ENCODE results near the gene RIMOC1.

Gene RIMOC1

DNA sequence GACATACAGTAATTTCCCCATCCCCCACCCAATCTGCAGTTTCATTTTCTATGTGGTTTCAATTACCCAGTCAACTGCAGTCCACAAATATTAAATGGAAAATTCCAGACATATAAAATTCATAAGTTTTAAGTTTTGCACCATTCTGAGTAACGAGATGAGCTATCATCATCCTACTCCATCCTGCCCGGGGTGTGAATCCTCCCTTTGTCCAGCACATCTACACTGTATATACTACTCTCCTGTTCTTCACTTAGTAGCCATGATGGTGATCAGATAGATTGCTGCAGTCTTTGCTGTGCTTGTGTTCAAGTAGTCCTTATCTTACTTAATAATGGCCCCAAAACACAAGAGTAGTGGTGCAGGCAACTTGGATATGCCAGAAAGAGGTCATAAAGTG lies 45.3 kb upstream of the RIMOC1 start:
- Histone ChIP-seq H3K27ac (replicated peaks) (no peak overlapping the region), H3K4me3 (replicated peaks; ENCODE audit: insufficient read depth, low read length) (no peak overlapping the region), H3K27me3 (ENCODE audit: insufficient read depth, poor library complexity, severe bottlenecking) (no peaks in the 10 kb centered on the region)
- TF ChIP-seq SPI1 (IDR thresholded peaks at IDR 0.05; ENCODE audit: borderline replicate concordance, low read depth): no peak
- TF ChIP-seq, protein P1, sequence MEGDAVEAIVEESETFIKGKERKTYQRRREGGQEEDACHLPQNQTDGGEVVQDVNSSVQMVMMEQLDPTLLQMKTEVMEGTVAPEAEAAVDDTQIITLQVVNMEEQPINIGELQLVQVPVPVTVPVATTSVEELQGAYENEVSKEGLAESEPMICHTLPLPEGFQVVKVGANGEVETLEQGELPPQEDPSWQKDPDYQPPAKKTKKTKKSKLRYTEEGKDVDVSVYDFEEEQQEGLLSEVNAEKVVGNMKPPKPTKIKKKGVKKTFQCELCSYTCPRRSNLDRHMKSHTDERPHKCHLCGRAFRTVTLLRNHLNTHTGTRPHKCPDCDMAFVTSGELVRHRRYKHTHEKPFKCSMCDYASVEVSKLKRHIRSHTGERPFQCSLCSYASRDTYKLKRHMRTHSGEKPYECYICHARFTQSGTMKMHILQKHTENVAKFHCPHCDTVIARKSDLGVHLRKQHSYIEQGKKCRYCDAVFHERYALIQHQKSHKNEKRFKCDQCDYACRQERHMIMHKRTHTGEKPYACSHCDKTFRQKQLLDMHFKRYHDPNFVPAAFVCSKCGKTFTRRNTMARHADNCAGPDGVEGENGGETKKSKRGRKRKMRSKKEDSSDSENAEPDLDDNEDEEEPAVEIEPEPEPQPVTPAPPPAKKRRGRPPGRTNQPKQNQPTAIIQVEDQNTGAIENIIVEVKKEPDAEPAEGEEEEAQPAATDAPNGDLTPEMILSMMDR (IDR thresholded peaks at IDR 0.05; ENCODE audit: insufficient read depth, low read length): no peak
- TF ChIP-seq GABPA (IDR thresholded peaks at IDR 0.05; ENCODE audit: low read depth): no peak
- no peak for TF ChIP-seq POLR2AphosphoS5 (IDR thresholded peaks at IDR 0.05; ENCODE audit: low read depth)
- no peak for TF ChIP-seq REST (IDR thresholded peaks at IDR 0.05; ENCODE audit: insufficient replicate concordance, low read depth)
- no peak for DNase-seq (ENCODE audit: low read depth in 1 of 2, low spot score in 1 of 2)

GRCh38 chr5:41863871-41864486 lies 40.2 kb upstream of the RIMOC1 start:
- TF ChIP-seq SPI1 (IDR thresholded peaks at IDR 0.05; ENCODE audit: borderline replicate concordance, low read depth): no peak
- TF ChIP-seq, protein P1 (IDR thresholded peaks at IDR 0.05; ENCODE audit: insufficient read depth, low read length): no peak
- no peak for TF ChIP-seq POLR2AphosphoS5 (IDR thresholded peaks at IDR 0.05; ENCODE audit: low read depth)
- TF ChIP-seq REST (IDR thresholded peaks at IDR 0.05; ENCODE audit: insufficient replicate concordance, low read depth): no peak
- no peak for TF ChIP-seq GABPA (IDR thresholded peaks at IDR 0.05; ENCODE audit: low read depth)
- DNase-seq (ENCODE audit: low read depth in 1 of 2, low spot score in 1 of 2): no peak
- Histone ChIP-seq H3K4me3 (replicated peaks; ENCODE audit: insufficient read depth, low read length) (no peak overlapping the region), H3K27ac (replicated peaks) (no peak overlapping the region), H3K27me3 (ENCODE audit: insufficient read depth, poor library complexity, severe bottlenecking) (no peaks in the 10 kb centered on the region)

GRCh38 chr5:41869151-41869723 lies 34.9 kb upstream of the RIMOC1 start:
- peak overlapping the region; percentile 76 for H3K27ac ChIP-seq (replicated peaks)

More at GRCh38 chr5:41869151-41869723, 34.9 kb upstream of the RIMOC1 start:
- no peaks in the 10 kb centered on the region for H3K27me3 ChIP-seq (ENCODE audit: insufficient read depth, poor library complexity, severe bottlenecking)
- peak in 1 of 2 experiments; percentile 11 for DNase-seq (ENCODE audit: low read depth in 1 of 2, low spot score in 1 of 2)
- H3K4me3 ChIP-seq (replicated peaks; ENCODE audit: insufficient read depth, low read length): peak overlapping the region; percentile 72
- TF ChIP-seq REST (IDR thresholded peaks at IDR 0.05; ENCODE audit: insufficient replicate concordance, low read depth): no peak
- TF ChIP-seq POLR2AphosphoS5 (IDR thresholded peaks at IDR 0.05; ENCODE audit: low read depth): no peak
- no peak for TF ChIP-seq GABPA (IDR thresholded peaks at IDR 0.05; ENCODE audit: low read depth)
- no peak for TF ChIP-seq SPI1 (IDR thresholded peaks at IDR 0.05; ENCODE audit: borderline replicate concordance, low read depth)
- TF ChIP-seq, protein P1 (IDR thresholded peaks at IDR 0.05; ENCODE audit: insufficient read depth, low read length): no peak
